Measurements from ENCODE around the gene DELE1.
A peak's percentile ranks its signal among the peaks of the same experiment; 100 is the strongest.

DELE1 gene

DNA sequence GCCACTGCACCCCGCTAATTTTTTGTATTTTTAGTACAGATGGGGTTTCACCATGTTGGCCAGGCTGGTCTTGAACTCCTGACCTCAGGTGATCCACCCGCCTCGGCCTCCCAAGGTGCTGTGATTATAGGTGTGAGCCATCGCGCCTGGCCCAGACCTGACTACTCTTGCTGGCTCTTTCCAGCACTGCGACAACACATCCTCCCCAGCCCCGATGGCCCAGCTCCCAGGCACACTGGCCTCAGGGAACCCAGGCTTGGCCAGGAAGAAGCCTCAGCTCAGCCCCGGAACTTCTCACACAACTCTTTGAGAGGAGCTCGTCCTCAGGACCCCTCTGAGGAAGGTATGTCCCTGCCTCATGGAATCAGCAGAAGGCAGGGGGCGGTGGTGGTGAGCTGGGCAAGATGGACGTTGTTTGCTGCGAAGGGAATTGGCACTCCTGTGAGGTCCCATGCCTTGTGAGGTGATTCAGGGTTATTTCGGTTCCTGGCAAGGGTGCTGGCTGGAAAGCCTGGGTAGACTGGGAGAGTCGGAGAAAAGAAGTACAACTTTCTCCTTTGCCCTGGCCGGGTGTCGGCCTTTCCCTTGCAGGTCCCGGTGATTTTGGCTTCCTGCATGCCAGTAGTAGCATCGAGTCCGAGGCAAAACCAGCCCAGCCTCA is 5.9 kb downstream of the DELE1 start:
- no peak for DNase-seq

DNA sequence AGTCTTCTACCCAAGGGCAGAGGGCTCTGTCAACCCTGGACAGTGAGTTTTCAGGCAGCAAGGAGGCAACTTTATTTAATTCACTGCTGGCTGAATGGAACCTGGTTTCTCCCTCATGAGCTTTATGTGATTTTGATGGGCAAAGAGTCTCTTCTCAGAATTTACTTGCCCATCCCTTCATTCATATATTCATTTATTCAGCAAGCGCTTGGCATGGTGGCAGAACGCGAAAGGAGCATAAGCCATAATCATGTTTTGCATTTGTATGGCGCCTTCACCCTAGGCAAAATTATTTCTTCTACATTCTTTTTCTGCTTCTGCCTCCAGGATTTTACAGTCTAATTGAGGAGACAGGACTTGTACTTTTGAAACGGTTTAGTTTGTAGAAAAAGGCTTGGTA is 8.0 kb downstream of the DELE1 start:
- no peak for DNase-seq

DNA sequence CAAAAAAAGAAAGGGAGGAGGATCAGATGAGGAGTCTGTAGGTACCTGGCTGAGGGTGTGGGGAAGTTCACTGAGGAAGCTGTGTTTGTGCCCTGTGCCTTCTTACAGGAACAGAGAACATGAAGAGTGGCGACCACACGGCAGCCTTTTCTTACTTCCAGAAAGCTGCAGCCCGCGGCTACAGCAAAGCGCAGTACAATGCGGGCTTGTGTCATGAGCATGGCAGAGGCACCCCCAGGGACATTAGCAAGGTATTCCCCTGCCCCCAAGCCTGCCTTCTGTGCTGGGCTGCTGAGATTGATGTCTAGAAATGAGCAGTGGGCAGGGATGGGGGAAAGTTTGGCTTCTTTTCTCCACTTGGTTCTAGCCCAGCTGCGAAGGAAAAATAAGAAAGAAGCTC is 9.5 kb downstream of the DELE1 start:
- DNase-seq: no peak

DNA sequence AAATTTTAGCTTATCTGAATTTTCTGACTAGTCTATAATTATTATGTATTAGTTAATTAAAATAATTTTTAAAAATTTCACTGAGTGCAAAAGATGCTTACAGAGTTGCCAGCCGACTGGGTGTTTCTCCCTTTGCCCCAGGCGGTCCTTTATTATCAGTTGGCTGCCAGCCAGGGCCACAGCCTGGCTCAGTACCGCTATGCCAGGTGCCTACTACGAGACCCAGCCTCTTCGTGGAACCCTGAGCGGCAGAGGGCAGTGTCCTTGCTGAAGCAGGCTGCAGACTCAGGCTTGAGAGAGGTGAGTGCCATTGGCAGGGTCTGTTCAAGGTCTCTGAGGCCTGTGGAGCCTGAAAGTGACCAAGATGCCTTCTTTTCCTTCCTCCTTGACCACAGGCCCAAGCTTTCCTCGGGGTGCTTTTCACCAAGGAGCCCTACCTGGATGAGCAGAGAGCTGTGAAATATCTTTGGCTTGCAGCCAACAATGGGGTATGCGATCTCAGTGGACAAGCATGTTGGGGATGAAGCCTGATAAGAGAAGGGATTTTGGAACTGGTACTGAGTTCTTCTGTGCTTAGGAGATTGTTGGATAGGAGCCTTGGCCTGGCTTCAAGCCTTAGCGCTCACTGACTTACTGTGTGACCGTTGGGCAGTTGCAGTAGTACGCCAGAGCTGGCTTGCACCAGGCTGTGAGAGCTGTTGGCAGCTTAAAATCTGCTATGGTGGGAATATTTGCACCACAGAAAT is 10.6 kb downstream of the DELE1 start:
- DNase-seq: peak; percentile 96

DNA sequence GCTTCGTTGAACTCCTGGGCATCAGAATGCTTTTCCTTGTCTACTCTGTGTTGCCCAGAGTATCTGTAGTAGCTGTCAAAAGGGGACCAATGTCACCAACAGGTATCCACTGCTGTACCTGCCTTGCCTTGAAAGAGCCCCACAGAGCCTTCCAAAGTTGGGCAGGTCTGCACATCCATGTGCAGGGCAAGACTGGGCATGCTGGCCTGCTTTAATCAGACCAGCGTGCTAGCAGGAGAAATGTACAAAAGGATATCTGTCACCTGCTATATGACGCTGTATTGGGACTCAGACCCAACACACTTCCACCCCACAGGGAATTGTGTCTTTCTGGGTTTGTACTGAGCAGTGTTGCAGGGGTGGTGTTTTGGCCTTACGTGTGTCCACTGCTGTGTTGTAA is 11.9 kb downstream of the DELE1 start:
- DNase-seq: peak; percentile 80

DNA sequence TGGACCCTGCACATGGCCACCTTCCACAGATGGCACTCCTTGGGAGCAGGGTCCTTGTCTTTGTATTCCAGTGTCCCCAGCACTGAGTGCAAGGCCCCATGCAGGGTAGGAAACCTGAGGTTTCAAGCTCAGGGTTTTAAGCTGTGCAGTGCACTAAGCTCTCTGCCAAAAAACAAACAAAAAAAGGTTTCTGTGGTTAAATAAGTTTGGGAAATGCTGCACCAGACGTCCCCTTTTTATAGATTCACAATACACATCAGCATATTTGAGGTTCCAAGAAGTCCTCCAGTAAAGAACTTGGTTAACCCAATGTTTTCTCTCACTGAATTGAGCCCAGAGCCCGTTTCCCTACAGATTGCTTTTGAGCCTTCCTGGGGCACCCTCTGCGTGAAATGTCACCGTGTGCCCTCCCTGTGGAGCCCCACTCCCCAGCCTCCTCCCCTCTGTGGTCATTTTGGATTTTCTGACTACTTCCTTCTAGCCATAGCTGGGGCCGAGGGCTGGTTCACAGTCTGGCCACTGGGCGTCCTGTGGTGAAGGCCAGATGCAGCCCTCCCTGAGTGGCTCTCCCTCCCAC is 17.1 kb downstream of the DELE1 start:
- DNase-seq: no peak

DNA sequence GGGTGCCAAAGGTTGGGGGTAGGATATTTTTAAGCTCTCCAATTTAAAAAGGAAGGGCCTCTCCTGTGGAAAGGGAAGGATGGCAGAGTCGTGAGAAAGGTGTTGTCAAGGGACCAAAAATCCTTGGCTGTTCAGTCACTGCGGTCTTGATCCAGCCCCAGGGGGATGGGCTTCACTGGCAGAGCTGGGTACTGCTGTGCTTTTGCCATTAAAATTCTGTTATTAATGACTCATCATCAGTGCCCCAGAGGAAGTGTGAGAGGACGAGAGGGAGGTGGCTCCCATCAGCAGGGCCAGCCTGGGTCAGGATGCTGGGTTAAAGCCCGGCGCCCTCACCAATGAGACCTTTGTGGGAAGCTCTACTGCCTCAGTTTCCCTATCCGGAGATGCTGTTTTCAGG is 17.6 kb downstream of the DELE1 start:
- DNase-seq: no peak

DNA sequence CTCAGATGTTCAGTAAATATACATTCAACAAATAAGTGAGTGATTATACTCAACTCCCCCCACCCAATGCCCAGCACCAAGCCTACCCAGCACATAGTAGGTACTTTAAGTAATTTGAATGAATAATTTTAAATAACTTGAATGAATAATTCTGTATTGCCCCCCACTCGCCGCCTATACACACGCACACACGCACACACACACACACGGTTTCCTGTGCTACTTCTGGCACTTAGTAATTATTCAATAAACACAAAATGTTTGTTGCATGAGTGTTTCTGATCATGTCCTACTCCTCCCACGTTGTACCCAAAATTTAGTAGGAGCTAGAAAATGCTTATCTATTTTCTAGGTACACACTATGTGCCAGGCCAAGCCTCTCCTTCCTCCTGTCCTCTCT is 18.1 kb downstream of the DELE1 start:
- DNase-seq: no peak

DNA sequence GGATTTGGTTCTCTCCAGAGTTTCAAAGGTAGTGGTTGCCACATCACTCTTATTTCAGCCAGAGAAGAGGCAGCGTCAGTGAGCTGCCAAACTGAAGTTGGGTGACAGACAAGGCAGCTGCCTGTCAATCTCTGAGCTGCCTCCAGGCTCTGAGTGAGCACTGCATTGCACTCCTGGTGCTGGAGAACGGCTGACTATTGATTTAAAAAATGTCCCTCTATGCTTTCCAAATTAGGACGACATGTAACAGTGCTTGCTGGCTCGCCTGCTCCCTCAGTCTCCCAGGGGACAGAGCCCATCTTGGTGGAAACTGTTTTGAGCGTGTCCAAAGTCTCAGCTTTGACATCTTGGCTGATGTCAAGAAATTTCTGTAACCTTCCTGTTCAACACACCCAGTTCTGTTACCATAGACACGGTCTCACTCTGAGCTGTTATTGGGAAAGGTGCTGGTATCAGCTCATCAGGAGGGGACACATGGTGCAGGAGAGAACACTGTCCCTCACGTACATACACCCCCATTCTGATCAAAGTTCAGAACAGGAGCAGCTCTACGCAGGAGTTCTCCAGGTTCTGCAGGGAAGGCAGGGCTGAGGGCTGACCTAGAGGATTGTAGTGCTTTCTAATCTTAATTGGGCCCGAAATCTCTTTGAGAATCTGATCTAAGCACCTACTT is 18.6 kb downstream of the DELE1 start:
- DNase-seq: no peak

DNA sequence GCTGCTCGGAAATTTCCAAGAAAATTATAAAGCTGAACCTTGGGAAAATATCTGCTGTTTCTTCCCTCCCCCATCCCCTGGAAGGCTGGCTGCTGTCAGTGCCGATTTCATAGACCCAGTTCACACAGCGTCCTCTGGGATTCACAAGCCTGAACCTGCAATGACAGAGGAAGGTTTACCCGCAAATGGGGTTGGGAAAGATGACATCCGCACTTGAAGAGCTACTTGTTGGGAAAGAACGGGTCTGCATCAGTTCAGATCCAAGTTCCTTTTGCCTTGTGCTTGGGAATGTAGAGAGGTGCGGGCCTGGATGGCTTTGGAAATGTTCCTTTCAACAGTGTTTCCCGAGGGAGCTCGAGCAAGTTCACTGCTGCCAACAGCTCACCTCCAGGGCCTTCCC is 20.4 kb downstream of the DELE1 start:
- DNase-seq: no peak

DNA sequence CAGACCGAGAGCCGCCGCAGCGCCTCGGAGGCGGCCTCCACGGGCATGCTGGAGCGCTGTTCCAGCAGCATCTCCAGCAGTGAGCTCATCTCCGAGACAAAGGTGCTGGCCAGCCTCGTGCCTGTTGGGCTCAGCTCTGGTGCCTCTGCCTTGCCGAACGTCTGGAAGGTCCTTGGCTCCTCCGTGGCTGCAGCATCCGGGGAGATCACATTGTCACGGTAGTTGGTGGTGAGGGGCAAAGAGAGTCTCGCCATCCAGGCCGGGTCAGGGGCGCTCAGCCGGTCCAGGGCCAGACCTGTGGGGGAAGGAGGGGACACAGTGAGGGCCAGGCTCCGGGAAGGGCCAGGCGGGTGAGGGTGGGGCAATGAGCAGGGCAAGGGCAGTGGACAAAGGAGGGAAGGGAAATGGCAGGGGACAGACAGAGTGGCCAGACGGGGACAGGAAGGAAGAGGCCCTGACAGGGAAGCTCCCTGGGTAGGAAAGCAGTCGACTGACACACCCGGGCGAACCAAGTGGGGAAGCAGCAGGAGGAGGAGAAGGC is 21.9 kb downstream of the DELE1 start:
- no peak for DNase-seq

DNA sequence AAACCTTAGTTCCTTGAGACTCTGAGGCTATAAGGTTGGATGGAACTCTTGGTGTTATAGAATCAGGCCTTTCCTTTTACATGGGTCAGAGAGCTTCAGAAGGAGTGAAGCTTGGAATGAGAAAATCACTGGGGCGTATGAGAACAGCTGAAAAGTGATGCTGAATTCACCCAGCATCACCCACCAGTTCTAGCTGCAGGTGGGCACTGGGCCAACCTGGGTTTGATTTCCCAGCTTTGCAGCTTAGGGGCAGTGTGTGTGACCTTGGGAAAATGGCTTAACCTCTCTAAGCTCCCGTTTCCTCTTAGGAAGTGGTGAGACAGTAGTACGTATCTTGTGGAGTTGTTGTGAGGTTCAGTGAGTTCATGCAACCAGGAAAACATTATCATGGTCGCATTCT is 23.6 kb downstream of the DELE1 start:
- no peak for DNase-seq

DNA sequence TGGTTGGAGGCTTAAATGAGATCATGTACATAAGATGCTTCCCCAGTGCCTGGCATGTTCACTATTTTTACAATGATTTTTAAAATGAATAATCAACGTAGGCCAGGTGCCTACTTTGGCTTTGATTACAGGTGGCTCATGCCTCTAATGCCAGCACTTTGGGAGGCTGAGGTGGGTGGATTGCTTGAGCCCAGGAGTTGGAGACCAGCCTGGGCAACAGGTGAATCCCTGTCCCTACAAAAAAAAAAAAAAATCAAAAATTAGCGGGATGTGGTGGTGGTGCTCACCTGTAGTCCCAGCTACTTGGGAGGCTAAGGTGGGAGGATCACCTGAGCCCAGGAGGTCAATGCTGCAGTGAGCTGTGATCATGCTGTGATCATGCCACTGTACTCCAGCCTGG is 25.1 kb downstream of the DELE1 start:
- no peak for DNase-seq

DNA sequence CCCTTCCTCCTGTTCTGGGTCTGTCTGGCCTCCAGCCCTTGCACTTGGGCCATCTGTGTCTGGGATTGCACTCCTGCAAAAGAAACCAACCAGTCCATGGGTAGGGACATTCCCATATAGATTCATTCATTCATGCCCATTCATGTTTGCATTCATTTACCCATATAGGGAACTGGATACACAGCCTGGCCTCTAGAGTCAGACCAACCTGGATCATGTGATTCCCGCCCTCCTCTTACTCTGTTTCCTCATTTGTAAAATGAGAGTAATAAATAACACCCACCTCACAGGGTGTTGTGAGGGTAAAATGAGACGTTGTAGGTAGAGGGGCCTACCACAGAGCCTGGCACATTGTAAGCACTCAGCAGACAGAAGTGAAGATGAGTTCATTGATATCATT is 25.8 kb downstream of the DELE1 start:
- DNase-seq: no peak

DNA sequence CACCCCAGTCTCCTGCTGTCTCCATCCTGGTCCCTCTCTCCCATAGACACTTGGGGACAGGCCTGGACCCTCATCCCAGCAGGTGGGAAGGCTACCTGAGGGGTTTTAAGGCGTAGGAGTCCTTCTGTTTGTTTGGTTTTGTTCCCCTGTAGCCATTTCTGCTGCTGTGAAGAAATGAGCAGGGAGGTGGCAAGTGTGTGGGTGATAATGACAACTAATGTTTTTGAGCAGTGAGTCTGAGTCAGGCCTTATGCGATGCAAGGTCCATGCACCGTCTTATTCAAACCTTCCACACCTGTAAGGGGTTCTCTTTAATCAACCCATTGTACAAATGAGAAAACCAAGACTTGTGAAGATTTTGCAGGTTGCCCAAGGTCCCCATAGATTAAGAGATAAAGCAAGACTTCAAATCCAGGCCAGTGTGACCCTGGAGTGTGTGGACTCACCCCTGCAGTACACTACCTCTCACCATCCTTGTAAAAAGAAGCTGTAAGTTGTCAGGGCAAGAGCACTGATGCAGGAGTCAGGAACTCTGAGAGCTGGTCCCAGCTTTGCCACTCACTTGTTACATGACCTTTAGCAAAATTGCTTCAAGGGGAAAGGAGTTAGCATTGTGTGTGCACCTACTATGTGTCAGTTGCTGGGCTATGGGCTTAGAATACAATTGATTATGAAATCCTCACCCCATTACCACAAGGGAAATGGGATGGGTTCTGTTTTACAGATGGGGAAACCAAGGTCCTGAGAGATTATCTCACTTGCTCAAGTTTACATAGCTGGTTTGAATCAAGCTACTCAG is 26.7 kb downstream of the DELE1 start:
- no peak for DNase-seq

DNA sequence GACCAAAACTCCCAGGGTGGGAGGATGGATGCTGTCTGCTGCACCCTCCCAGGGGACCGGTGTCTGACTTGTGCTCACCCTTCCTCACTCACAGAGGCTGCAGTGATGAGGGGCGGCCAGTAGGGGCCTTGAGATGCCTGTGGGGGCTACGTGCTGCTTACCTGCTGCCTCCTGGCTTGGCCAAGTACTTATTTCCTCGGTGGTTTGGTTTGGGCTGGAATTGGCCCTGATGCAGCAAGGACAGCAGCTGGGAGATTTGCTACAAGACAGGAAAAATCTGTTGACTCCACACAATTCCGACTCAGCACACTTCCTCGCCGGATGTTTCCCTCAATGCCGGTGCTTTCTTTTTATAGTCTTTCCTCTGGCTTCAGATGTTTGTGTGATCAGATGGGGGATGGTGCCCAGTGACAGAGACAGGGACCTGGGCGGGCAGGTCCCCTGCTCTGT is 27.7 kb downstream of the DELE1 start:
- DNase-seq: no peak

DNA sequence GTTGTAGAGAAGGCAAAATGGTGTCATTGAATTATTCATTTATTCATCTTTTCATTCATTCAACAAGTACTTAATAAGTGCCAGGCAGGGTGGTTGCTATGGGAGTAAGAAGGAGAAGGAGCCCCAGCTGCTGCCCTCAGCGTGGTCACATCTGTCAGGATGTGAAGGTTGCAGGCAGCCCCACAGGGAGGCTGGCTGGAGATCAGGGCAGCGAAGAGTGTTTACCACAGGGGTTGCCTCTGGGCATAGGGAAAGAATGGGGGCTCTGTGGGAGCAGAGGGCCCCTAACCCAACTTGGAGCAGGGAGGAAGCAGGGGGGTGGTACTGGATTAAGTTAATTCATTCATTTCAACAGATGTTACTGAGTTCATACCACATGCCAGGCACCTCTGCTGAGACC is 28.3 kb downstream of the DELE1 start:
- DNase-seq: no peak

DNA sequence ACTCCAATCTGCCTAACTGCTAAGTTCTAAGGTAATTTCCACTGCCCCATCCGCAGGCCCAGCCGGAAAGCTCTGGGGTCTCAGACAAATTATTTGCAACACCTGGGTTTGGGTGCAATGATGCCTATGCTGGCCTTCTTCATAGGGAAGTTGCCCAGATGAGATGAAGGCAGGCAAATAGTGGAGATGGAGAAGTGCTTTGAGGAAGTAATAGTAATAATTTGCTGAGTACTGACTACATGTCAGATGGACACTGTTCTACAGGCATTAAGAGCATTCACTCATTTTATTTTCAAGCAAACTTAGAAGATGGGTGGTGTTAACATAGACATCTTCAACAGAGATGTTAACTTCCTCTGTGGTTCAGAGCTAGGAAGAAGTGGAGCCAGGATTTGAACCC is 30.5 kb downstream of the DELE1 start:
- DNase-seq: no peak

DNA sequence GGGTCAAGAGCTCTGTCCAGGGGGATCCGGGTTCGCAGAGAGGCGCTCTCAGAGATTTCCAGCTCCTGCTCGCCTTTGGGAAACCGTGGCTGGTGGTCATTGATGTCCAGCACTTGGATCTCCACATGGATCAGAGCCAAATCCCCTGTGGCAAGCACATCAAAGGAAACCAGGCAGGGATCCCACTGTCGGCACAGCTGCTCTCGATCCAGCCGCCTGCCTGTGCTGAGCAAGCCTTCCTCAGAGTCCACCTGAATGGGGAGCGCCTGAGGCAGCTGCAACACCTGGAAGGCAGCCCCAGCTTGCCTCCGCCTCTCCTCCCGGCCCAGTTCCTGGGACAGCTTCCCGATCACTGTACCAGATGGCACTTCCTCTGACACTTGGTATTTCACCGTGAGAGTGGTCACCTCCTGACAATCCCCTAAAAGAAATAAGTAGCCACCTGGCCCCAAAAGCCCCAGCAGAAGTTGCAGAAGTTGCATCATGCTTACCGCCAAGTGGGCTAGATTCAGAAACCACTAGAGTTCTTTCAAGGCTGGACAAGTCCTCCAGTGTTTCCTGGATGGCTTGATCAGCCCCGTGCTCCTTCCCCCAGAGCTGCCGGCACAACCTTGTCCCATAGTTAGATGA is 33.8 kb downstream of the DELE1 start:
- DNase-seq: no peak

DNA sequence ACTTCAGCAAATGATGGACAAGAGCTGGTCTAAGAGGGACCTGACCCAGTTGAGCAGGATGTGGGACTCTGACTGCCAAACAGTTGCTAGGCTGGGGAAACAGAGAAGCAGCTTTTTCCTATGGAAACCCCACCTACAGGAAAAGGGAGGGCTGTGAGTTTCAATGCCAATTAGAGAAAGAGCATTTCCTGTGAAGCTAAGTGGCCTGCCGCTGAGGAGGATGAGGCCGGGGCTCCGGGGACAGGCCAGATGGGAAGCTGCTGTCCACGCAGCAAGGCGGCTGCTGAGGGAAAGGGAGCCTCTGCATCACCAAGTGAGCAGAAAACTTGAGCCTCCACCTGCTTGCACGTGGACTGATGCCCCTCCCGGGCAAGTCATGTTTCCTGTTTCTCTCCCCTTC is 34.4 kb downstream of the DELE1 start, which contains the start of gene PCDH12:
Gene PCDH12 (minus strand): TSS at position 90 of the 400 bp plus-strand sequence. CDS start 351 bp downstream, outside the sequence.
- no peak for DNase-seq

DNA sequence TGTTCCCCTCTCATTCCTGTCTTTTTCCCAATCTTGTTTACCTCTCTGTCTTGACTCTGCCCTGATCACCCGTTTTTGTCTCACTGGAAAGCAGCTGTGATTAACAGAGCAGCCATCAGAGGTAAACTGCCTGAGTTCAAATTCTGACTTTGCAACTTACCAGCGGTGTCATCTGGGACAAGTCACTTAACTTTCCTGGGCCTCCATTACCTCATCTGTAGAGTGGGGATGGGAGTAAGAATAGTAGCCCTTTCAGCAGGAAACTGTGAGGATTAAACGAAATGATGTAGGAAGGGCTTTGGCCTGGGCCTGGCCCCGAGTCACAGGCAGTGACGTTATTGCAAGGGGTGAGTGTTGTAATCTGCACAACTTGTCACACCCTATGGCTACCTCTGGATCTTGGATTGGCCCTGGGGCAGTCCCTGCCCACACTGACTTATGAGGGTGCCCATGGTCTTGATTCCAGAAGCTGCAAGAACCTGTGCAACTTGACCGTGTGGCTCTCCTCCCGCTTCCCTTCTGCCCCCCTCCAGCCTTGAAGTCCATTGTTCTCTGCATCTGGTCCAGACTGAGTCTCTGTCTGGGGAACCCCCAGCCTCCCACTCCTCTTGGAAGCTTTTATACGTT is 35.0 kb downstream of the DELE1 start:
- no peak for DNase-seq

DNA sequence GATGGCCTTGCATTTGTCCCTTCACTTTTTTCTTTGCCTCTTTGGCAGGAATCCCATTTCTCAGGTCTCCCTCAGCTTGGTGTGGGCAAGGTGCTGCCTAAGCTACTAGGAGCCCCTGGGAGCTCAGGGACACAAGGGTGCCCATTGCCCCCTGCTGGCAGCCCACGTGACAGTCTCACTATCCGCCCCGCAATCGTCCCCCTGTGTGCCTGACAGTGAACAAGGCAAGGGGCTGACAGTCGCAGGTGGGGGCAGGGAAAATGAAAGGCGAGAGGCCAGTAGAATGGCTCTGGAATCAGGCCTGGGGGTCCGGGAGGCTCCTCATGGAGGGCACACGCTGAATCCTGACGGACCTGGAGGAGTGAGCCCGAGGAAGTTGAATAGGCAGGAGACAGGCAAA is 36.3 kb downstream of the DELE1 start:
- DNase-seq: no peak
